GM18870 (cell line): ENCODE measurements around the gene GSE1.

Experiments used
- ATAC-seq: cut with Tn5 transposase; IDR thresholded peaks from one replicate; pipeline ENCODE4 v1.9.1; 2021; ENCODE audit warnings: moderate library complexity; ENCODE audit not compliant: unreplicated experiment

Gene GSE1

GRCh38 chr16:85674828-85675227 lies 61.7 kb downstream of the GSE1 start:
- no peak for ATAC-seq

- no peak for ATAC-seq
These were observed 62.2 kb downstream of the GSE1 start for GRCh38 chr16:85675251-85675874.

GRCh38 chr16:85676466-85676865 lies 63.3 kb downstream of the GSE1 start:
- no peak for ATAC-seq

- ATAC-seq, result no peak
These were observed 64.4 kb downstream of the GSE1 start for GRCh38 chr16:85677383-85677967.

- no peak for ATAC-seq
These were observed 64.9 kb downstream of the GSE1 start for GRCh38 chr16:85678016-85678415.

- no peak for ATAC-seq
These were observed 65.7 kb downstream of the GSE1 start for GRCh38 chr16:85678821-85679220.

GRCh38 chr16:85679870-85680269 lies 66.7 kb downstream of the GSE1 start:
- ATAC-seq, result no peak

GRCh38 chr16:85680352-85680944 lies 67.3 kb downstream of the GSE1 start:
- ATAC-seq, result no peak

- ATAC-seq, result no peak
These were observed 68.1 kb downstream of the GSE1 start for GRCh38 chr16:85681255-85681654.

- ATAC-seq, result no peak
These were observed 69.4 kb downstream of the GSE1 start for GRCh38 chr16:85682516-85682915.

- no peak for ATAC-seq
These were observed 70.2 kb downstream of the GSE1 start for GRCh38 chr16:85683363-85683762.

- ATAC-seq, result no peak
These were observed 72.1 kb downstream of the GSE1 start for GRCh38 chr16:85685251-85685650.

- ATAC-seq, result no peak
These were observed 73.9 kb downstream of the GSE1 start for GRCh38 chr16:85686912-85687591.

GRCh38 chr16:85687651-85688471 lies 74.7 kb downstream of the GSE1 start:
- ATAC-seq, result no peak

GRCh38 chr16:85688586-85689284 lies 75.6 kb downstream of the GSE1 start, which contains the start of gene GINS2:
GINS2 (minus strand) TSS chr16:85688954; CDS start chr16:85688898, 56 bp downstream.
- ATAC-seq, result no peak

GRCh38 chr16:85689285-85689949 lies 76.3 kb downstream of the GSE1 start:
- no peak for ATAC-seq

- ATAC-seq, result no peak
These were observed 76.8 kb downstream of the GSE1 start for GRCh38 chr16:85689950-85690320.

GRCh38 chr16:85690469-85691064 lies 77.4 kb downstream of the GSE1 start:
- no peak for ATAC-seq
